Lower leg skin (tissue), 3 donors: ENCODE measurements around the gene SPATA17.

Experiments used
- POLR2A ChIP-seq, 2 donors: fragments of 450-650 bp; IDR thresholded peaks; one replicate each; pipeline ENCODE4 v1.6.1; 2016 to 2017; ENCODE audit warnings: antibody characterized with exemption in 2 of 2, mild to moderate bottlenecking in 1 of 2, moderate library complexity in 1 of 2
- TF ChIP-seq, protein P1 (sequence below), 3 donors: fragments of 450-650 bp; IDR thresholded peaks; one replicate each; pipeline ENCODE4 v1.5.1; 2016; ENCODE audit warnings: antibody characterized with exemption in 3 of 3, mild to moderate bottlenecking in 3 of 3, moderate library complexity in 2 of 3

DNA sequence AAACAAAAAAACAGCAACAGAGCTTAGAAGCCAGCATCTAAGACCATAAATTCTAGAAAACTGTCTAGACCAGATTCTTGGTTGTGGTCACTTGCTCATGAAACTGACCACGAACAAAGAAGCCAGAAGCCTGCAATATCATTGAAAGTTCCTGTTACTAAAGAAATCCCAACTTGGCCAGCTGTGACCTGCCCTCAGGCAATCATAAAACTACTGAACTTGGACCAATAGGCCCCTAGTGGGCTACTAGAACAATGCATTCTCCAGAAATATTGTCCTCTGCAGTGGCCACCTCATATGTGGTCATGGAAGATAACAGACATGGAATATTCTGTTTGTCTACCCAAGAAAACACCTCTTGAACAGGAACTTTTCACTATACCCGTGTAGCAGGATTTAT lies 87.7 kb downstream of the SPATA17 start:
- TF ChIP-seq, protein P1, sequence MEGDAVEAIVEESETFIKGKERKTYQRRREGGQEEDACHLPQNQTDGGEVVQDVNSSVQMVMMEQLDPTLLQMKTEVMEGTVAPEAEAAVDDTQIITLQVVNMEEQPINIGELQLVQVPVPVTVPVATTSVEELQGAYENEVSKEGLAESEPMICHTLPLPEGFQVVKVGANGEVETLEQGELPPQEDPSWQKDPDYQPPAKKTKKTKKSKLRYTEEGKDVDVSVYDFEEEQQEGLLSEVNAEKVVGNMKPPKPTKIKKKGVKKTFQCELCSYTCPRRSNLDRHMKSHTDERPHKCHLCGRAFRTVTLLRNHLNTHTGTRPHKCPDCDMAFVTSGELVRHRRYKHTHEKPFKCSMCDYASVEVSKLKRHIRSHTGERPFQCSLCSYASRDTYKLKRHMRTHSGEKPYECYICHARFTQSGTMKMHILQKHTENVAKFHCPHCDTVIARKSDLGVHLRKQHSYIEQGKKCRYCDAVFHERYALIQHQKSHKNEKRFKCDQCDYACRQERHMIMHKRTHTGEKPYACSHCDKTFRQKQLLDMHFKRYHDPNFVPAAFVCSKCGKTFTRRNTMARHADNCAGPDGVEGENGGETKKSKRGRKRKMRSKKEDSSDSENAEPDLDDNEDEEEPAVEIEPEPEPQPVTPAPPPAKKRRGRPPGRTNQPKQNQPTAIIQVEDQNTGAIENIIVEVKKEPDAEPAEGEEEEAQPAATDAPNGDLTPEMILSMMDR (IDR thresholded peaks at IDR 0.05) = no peak
- no peak for TF ChIP-seq POLR2A (IDR thresholded peaks at IDR 0.05)
